IMR-90 (cell line): ENCODE data around the gene IL21R. TPM values are rescaled to one million over a fixed set of nuclear protein-coding genes. Genes with fewer than 3 reads are reported as not detected.

Experiments used
- ATAC-seq: fragments of 200-7000 bp; cut with Tn5 transposase; 2 replicates; pipeline ENCODE4 v1.9.1; 2020; ENCODE audit warnings: low read depth, mild to moderate bottlenecking, moderate library complexity
- BruUV-seq: library from RNA; stranded (reverse); fragments of 400-500 nt; replicated peaks from 2 replicates; lab custom pipeline; 2021; lab: Mats Ljungman, UMichigan
- CTCF ChIA-PET: fragments of 300-600 bp; formaldehyde crosslinking; extraction: SDS; loops from one replicate; lab custom pipeline; 2021; ENCODE audit warnings: antibody characterized with exemption; lab: Yijun Ruan, JAX
- POLR2A ChIA-PET: fragments of 300-600 bp; sonication (Branson Sonifier 250); formaldehyde crosslinking; loops from one replicate; lab custom pipeline; 2022; ENCODE audit warnings: antibody characterized with exemption; ENCODE audit not compliant: unreplicated experiment; lab: Charles Lee
- DNase-seq: peaks from one replicate; pipeline ENCODE4 v3.0.0; 2013
- H2AFZ ChIP-seq: replicated peaks from 2 replicates; pipeline ENCODE3; 2013; ENCODE audit warnings: low read length, mild to moderate bottlenecking; ENCODE audit not compliant: poor library complexity
- H2AK5ac ChIP-seq: 2 replicates; pipeline ENCODE4 v1.6.1; 2013; ENCODE audit warnings: low read depth, low read length, inconsistent platforms
- H2AK9ac ChIP-seq: replicated peaks from 2 replicates; pipeline ENCODE3; 2013; ENCODE audit warnings: mild to moderate bottlenecking, low read depth, low read length, moderate library complexity; ENCODE audit not compliant: poor library complexity
- H2BK120ac ChIP-seq: 2 replicates; pipeline ENCODE4 v1.6.1; 2013; ENCODE audit warnings: low read depth, low read length, inconsistent platforms
- H2BK15ac ChIP-seq: 3 replicates; pipeline ENCODE4 v1.6.1; 2013; ENCODE audit warnings: low read depth, low read length, inconsistent platforms
- H2BK20ac ChIP-seq: 2 replicates; pipeline ENCODE4 v1.6.1; 2013; ENCODE audit warnings: low read depth, mild to moderate bottlenecking, inconsistent platforms, low read length, moderate library complexity
- H2BK5ac ChIP-seq: 2 replicates; pipeline ENCODE4 v1.6.1; 2013; ENCODE audit warnings: mild to moderate bottlenecking, low read depth, low read length, inconsistent platforms; ENCODE audit not compliant: poor library complexity, severe bottlenecking
- H3K14ac ChIP-seq: replicated peaks from 2 replicates; pipeline ENCODE4 v1.6.1; 2013; ENCODE audit warnings: low read depth, low read length, inconsistent platforms
- H3K18ac ChIP-seq: 2 replicates; pipeline ENCODE4 v1.6.1; 2013; ENCODE audit warnings: low read depth, low read length, control low read depth
- H3K23ac ChIP-seq: 2 replicates; pipeline ENCODE4 v1.6.1; 2013; ENCODE audit warnings: low read depth, low read length, inconsistent platforms
- H3K27ac ChIP-seq: 2 replicates; pipeline ENCODE4 v1.5.1; 2013; ENCODE audit warnings: mild to moderate bottlenecking, control low read depth, low read length; ENCODE audit not compliant: insufficient read depth
- H3K27me3 ChIP-seq: 2 replicates; pipeline ENCODE4 v1.6.1; 2013; ENCODE audit warnings: low read length; ENCODE audit not compliant: control insufficient read depth, insufficient read depth
- H3K36me3 ChIP-seq: 2 replicates; pipeline ENCODE4 v1.6.1; 2013; ENCODE audit warnings: low read length, mixed read lengths; ENCODE audit not compliant: control insufficient read depth, insufficient read depth
- H3K4ac ChIP-seq: 2 replicates; pipeline ENCODE4 v1.6.1; 2013; ENCODE audit warnings: low read depth, low read length, inconsistent platforms
- H3K4me1 ChIP-seq: 2 replicates; pipeline ENCODE4 v1.6.1; 2013; ENCODE audit warnings: low read length, mixed read lengths; ENCODE audit not compliant: control insufficient read depth, insufficient read depth
- H3K4me2 ChIP-seq: 2 replicates; pipeline ENCODE4 v1.6.1; 2013; ENCODE audit warnings: low read depth, mild to moderate bottlenecking, control low read depth, low read length, moderate library complexity
- H3K4me3 ChIP-seq: 2 replicates; pipeline ENCODE4 v1.5.1; 2013; ENCODE audit warnings: low read depth, mild to moderate bottlenecking, control low read depth, low read length, moderate library complexity; ENCODE audit not compliant: insufficient read depth
- H3K56ac ChIP-seq: 2 replicates; pipeline ENCODE4 v1.6.1; 2013; ENCODE audit warnings: low read length, inconsistent platforms; ENCODE audit not compliant: insufficient read depth; ENCODE audit errors: extremely low read depth
- H3K79me1 ChIP-seq, 2 experiments: 2 replicates each; pipeline ENCODE4 v1.6.1; 2013; ENCODE audit warnings: low read length in 2 of 2, inconsistent platforms in 1 of 2, low read depth in 1 of 2
- H3K9ac ChIP-seq: 2 replicates; pipeline ENCODE4 v1.6.1; 2013; ENCODE audit warnings: low read depth, low read length, control low read depth
- H3K9me1 ChIP-seq: 2 replicates; pipeline ENCODE4 v1.6.1; 2013; ENCODE audit warnings: low read length, inconsistent platforms; ENCODE audit not compliant: insufficient read depth
- H3K9me3 ChIP-seq: 2 replicates; pipeline ENCODE4 v1.6.1; 2013; ENCODE audit warnings: low read length; ENCODE audit not compliant: control insufficient read depth, insufficient read depth
- H4K20me1 ChIP-seq: 2 replicates; pipeline ENCODE4 v1.6.1; 2013; ENCODE audit warnings: low read length, inconsistent platforms; ENCODE audit not compliant: insufficient read depth
- H4K5ac ChIP-seq: 2 replicates; pipeline ENCODE4 v1.6.1; 2013; ENCODE audit warnings: mild to moderate bottlenecking, low read depth, low read length, control low read depth
- H4K8ac ChIP-seq, 2 experiments: 2 replicates each; pipeline ENCODE4 v1.6.1; 2013; ENCODE audit warnings: low read depth in 2 of 2, low read length in 2 of 2, control low read depth in 1 of 2, inconsistent platforms in 1 of 2
- H4K91ac ChIP-seq: 2 replicates; pipeline ENCODE4 v1.6.1; 2013; ENCODE audit warnings: low read depth, low read length, inconsistent platforms; ENCODE audit not compliant: insufficient read depth
- BHLHE40 ChIP-seq: fragments of 150-350 bp; IDR thresholded peaks from 2 replicates; pipeline ENCODE4 v1.6.1; 2016; ENCODE audit warnings: mild to moderate bottlenecking, low read depth, low read length
- CEBPB ChIP-seq: IDR thresholded peaks from 2 replicates; pipeline ENCODE4 v1.6.1; 2012; ENCODE audit warnings: low read depth, low read length, improper control_type of control experiment
- CHD1 ChIP-seq: IDR thresholded peaks from 2 replicates; pipeline ENCODE4 v1.6.1; 2012; ENCODE audit warnings: low read depth, low read length, improper control_type of control experiment
- CTCF ChIP-seq: conservative IDR thresholded peaks from 2 replicates; pipeline ENCODE4 v1.5.1; 2012; ENCODE audit warnings: mild to moderate bottlenecking, low read depth, low read length, improper control_type of control experiment
- ELK1 ChIP-seq: fragments of 150-350 bp; IDR thresholded peaks from 2 replicates; pipeline ENCODE4 v1.6.1; 2016; ENCODE audit warnings: low read depth, mild to moderate bottlenecking, low read length, moderate library complexity, borderline replicate concordance
- FOS ChIP-seq: fragments of 150-350 bp; IDR thresholded peaks from 2 replicates; pipeline ENCODE4 v1.6.1; 2016; ENCODE audit warnings: low read depth, low read length
- POLR2A ChIP-seq: IDR thresholded peaks from 2 replicates; pipeline ENCODE4 v1.6.1; 2012; ENCODE audit warnings: mild to moderate bottlenecking, low read depth, low read length
- RAD21 ChIP-seq: IDR thresholded peaks from 2 replicates; pipeline ENCODE4 v1.6.1; 2012; ENCODE audit warnings: low read length, improper control_type of control experiment
- WGBS, 2 experiments: methylation state at CpG; one replicate each; pipeline versions ENCODE4 v1.1.5 to v1.1.7; 2013; ENCODE audit warnings: missing lambda C conversion rate in 2 of 2; ENCODE audit not compliant: insufficient read length in 1 of 2; ENCODE audit errors: extremely low coverage in 2 of 2; 5-methylcytosine and 5-hydroxymethylcytosine counted together
- dilution Hi-C: fragments of 300-500 bp; cut with HindIII; formaldehyde crosslinking; loops from one replicate; pipeline ENCODE4 v1.14.3; 2018; ENCODE audit warnings: low sequenced_read_pairs; ENCODE audit not compliant: unreplicated experiment
- in situ Hi-C: fragments of 300-500 bp; cut with MboI; formaldehyde crosslinking; loops from 3 replicates; pipeline ENCODE4 v1.14.3; 2019; ENCODE audit warnings: low sequenced_read_pairs, inconsistent platforms, mixed read lengths
- intact Hi-C: fragments of 100-400 bp; cut with micrococcal nuclease; formaldehyde crosslinking; loops from 2 replicates; pipeline ENCODE4 v1.10.0; 2022
- polyA plus RNA-seq, 3 experiments: library from polyadenylated mRNA; depleted of rRNA; stranded (reverse); fragments of >200 nt; gene quantifications; 2 replicates each; pipeline ENCODE4 v1.2.3, GENCODE V29; 2012; ENCODE audit warnings: low replicate concordance in 1 of 3
- total RNA-seq: library from RNA; depleted of rRNA; stranded (reverse); fragments of >200 nt; gene quantifications from 2 replicates; pipeline ENCODE4 v1.2.3, GENCODE V29; 2012
- TF ChIP-seq, protein P1 (sequence below): fragments of 150-350 bp; IDR thresholded peaks from 2 replicates; pipeline ENCODE4 v1.6.1; 2017; ENCODE audit warnings: mild to moderate bottlenecking, antibody characterized with exemption, low read length, low read depth

IL21R gene
- total and polyA plus RNA-seq, 2 of the 4 experiments (the other 2 are of a cell fraction) = 0.72 to 0.97 TPM

GRCh38 chr16:27460213-27460612, 58.2 kb downstream of the IL21R start:
- no peak for TF ChIP-seq ELK1
- TF ChIP-seq POLR2A = no peak
- TF ChIP-seq, protein P1, sequence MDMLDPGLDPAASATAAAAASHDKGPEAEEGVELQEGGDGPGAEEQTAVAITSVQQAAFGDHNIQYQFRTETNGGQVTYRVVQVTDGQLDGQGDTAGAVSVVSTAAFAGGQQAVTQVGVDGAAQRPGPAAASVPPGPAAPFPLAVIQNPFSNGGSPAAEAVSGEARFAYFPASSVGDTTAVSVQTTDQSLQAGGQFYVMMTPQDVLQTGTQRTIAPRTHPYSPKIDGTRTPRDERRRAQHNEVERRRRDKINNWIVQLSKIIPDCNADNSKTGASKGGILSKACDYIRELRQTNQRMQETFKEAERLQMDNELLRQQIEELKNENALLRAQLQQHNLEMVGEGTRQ = no peak
- no peak for TF ChIP-seq CTCF
- TF ChIP-seq CHD1 = no peak
- no peak for TF ChIP-seq BHLHE40
- no peak for TF ChIP-seq RAD21
- no peak for TF ChIP-seq FOS
- no peak for TF ChIP-seq CEBPB
- dilution Hi-C loops = no loop called here
- no TSS peak for BruUV-seq

More at GRCh38 chr16:27460213-27460612, 58.2 kb downstream of the IL21R start:
- H3K4me1 ChIP-seq = peaks cover 4% of the 10 kb centered on the region
- no peak overlapping the region for H2BK5ac ChIP-seq
- H2AK9ac ChIP-seq = no peak overlapping the region
- DNase-seq (no peak), ATAC-seq (no peak)
- H2BK15ac ChIP-seq = no peak overlapping the region
- no peak overlapping the region for H3K18ac ChIP-seq
- H3K27me3 ChIP-seq = no peaks in the 10 kb centered on the region
- no peaks in the 10 kb centered on the region for H4K20me1 ChIP-seq
- H3K14ac ChIP-seq = no peak overlapping the region
- no peak overlapping the region for H3K4ac ChIP-seq
- no peaks in the 10 kb centered on the region for H3K79me1 ChIP-seq
- no peak overlapping the region for H3K4me2 ChIP-seq
- H3K4me3 ChIP-seq = no peak overlapping the region
- H4K8ac ChIP-seq = no peak overlapping the region
- no peak overlapping the region for H2BK20ac ChIP-seq
- no peak overlapping the region for H2BK120ac ChIP-seq
- H4K5ac ChIP-seq = no peak overlapping the region
- H4K91ac ChIP-seq = no peak overlapping the region
- no peaks in the 10 kb centered on the region; the same call in 1 of the 2 replicates for H3K9me1 ChIP-seq
- no peak overlapping the region for H2AK5ac ChIP-seq
- in situ Hi-C loops = loop anchor here (25.0 kb wide), 1 partner anchor 1623 kb away; no protein-coding TSS in a partner anchor
- no peak overlapping the region for H3K9ac ChIP-seq
- intact Hi-C loops = no loop called here
- POLR2A ChIA-PET = no interaction called here
- H3K36me3 ChIP-seq = peaks cover 56% of the 10 kb centered on the region
- no peaks in the 10 kb centered on the region for H3K9me3 ChIP-seq
- CTCF ChIA-PET = no interaction called here
- 100% methylated on average over 1 of the region's 4 CpGs; no CpG with 5 or more reads in 1 of the 2 experiments for WGBS, 2 experiments
- no peak overlapping the region for H3K23ac ChIP-seq
- no peak overlapping the region for H2AFZ ChIP-seq
- no peak overlapping the region for H3K56ac ChIP-seq
- no peak overlapping the region for H3K27ac ChIP-seq
